Left renal pelvis (tissue), 4 donors: ENCODE results near the gene KREMEN1. TPM values are rescaled to one million over a fixed set of nuclear protein-coding genes. Genes with fewer than 3 reads are reported as not detected.

Source experiments
- DNase-seq, 4 donors: peaks; one replicate each; pipeline ENCODE4 v3.0.0-alpha.2; 2013; ENCODE audit warnings: low read depth in 4 of 4, low spot score in 3 of 4
- polyA plus RNA-seq, 4 donors: library from polyadenylated mRNA; unstranded; fragments of 120-200 nt; gene quantifications; one replicate each; pipeline ENCODE4 v1.2.1, GENCODE V29; 2013; ENCODE audit not compliant: insufficient read length in 4 of 4

The KREMEN1 gene
- polyA plus RNA-seq, 4 donors, result 11.8 to 25.9 (median 21.3) TPM

- DNase-seq, result no peak
Observed at GRCh38 chr22:29048822-29049654, 23.8 kb upstream of the KREMEN1 start.

- DNase-seq, result no peak
Observed at GRCh38 chr22:29049655-29050263, 23.1 kb upstream of the KREMEN1 start.

GRCh38 chr22:29050457-29050856 lies 22.4 kb upstream of the KREMEN1 start:
- DNase-seq, result no peak

GRCh38 chr22:29053048-29053702 lies 19.7 kb upstream of the KREMEN1 start:
- DNase-seq, result no peak

- no peak for DNase-seq
Observed at GRCh38 chr22:29054251-29054767, 18.5 kb upstream of the KREMEN1 start.

- no peak for DNase-seq
Observed at GRCh38 chr22:29055192-29055830, 17.5 kb upstream of the KREMEN1 start.

GRCh38 chr22:29056472-29056871 lies 16.4 kb upstream of the KREMEN1 start:
- DNase-seq, result no peak

- no peak for DNase-seq
Observed at GRCh38 chr22:29060251-29060869, 12.5 kb upstream of the KREMEN1 start.

- no peak for DNase-seq
Observed at GRCh38 chr22:29060931-29061330, 11.9 kb upstream of the KREMEN1 start.

- DNase-seq, result no peak
Observed at GRCh38 chr22:29061773-29062172, 11.1 kb upstream of the KREMEN1 start, which contains the start of gene C22orf31. Gene C22orf31 (minus strand): TSS chr22:29061831. CDS start chr22:29061792, 39 bp downstream.

- DNase-seq, result no peak
Observed at GRCh38 chr22:29062286-29062821, 10.5 kb upstream of the KREMEN1 start.

- no peak for DNase-seq
Observed at GRCh38 chr22:29065468-29066190, 7.2 kb upstream of the KREMEN1 start.

GRCh38 chr22:29069463-29069862 lies 3.4 kb upstream of the KREMEN1 start:
- DNase-seq, result no peak

GRCh38 chr22:29070490-29070889 lies 2.3 kb upstream of the KREMEN1 start:
- DNase-seq, result no peak

GRCh38 chr22:29071261-29072045 lies 1.4 kb upstream of the KREMEN1 start:
- DNase-seq, result no peak

GRCh38 chr22:29072193-29072978 lies 449 bp upstream of the KREMEN1 start:
- DNase-seq, result peak in 2 of 4 donors; percentile 71 to 74

GRCh38 chr22:29073618-29074275 lies 912 bp downstream of the KREMEN1 start:
- DNase-seq, result no peak
